IMR-90 (cell line): Measurements from ENCODE around the gene COL12A1. TPM values are rescaled to one million over a fixed set of nuclear protein-coding genes. Genes with fewer than 3 reads are reported as not detected.

ENCODE experiments used
- ATAC-seq: fragments of 200-7000 bp; cut with Tn5 transposase; 2 replicates; pipeline ENCODE4 v1.9.1; 2020; ENCODE audit warnings: low read depth, mild to moderate bottlenecking, moderate library complexity
- BruUV-seq: library from RNA; stranded (reverse); fragments of 400-500 nt; replicated peaks from 2 replicates; lab custom pipeline; 2021; lab: Mats Ljungman, UMichigan
- CTCF ChIA-PET: fragments of 300-600 bp; formaldehyde crosslinking; extraction: SDS; loops from one replicate; lab custom pipeline; 2021; ENCODE audit warnings: antibody characterized with exemption; lab: Yijun Ruan, JAX
- POLR2A ChIA-PET: fragments of 300-600 bp; sonication (Branson Sonifier 250); formaldehyde crosslinking; loops from one replicate; lab custom pipeline; 2022; ENCODE audit warnings: antibody characterized with exemption; ENCODE audit not compliant: unreplicated experiment; lab: Charles Lee
- DNase-seq: peaks from one replicate; pipeline ENCODE4 v3.0.0; 2013
- H2AFZ ChIP-seq: replicated peaks from 2 replicates; pipeline ENCODE3; 2013; ENCODE audit warnings: low read length, mild to moderate bottlenecking; ENCODE audit not compliant: poor library complexity
- H2AK5ac ChIP-seq: 2 replicates; pipeline ENCODE4 v1.6.1; 2013; ENCODE audit warnings: low read depth, low read length, inconsistent platforms
- H2AK9ac ChIP-seq: replicated peaks from 2 replicates; pipeline ENCODE3; 2013; ENCODE audit warnings: mild to moderate bottlenecking, low read depth, low read length, moderate library complexity; ENCODE audit not compliant: poor library complexity
- H2BK120ac ChIP-seq: 2 replicates; pipeline ENCODE4 v1.6.1; 2013; ENCODE audit warnings: low read depth, low read length, inconsistent platforms
- H2BK15ac ChIP-seq: 3 replicates; pipeline ENCODE4 v1.6.1; 2013; ENCODE audit warnings: low read depth, low read length, inconsistent platforms
- H2BK20ac ChIP-seq: 2 replicates; pipeline ENCODE4 v1.6.1; 2013; ENCODE audit warnings: low read depth, mild to moderate bottlenecking, inconsistent platforms, low read length, moderate library complexity
- H2BK5ac ChIP-seq: 2 replicates; pipeline ENCODE4 v1.6.1; 2013; ENCODE audit warnings: mild to moderate bottlenecking, low read depth, low read length, inconsistent platforms; ENCODE audit not compliant: poor library complexity, severe bottlenecking
- H3K14ac ChIP-seq: replicated peaks from 2 replicates; pipeline ENCODE4 v1.6.1; 2013; ENCODE audit warnings: low read depth, low read length, inconsistent platforms
- H3K18ac ChIP-seq: 2 replicates; pipeline ENCODE4 v1.6.1; 2013; ENCODE audit warnings: low read depth, low read length, control low read depth
- H3K23ac ChIP-seq: 2 replicates; pipeline ENCODE4 v1.6.1; 2013; ENCODE audit warnings: low read depth, low read length, inconsistent platforms
- H3K27ac ChIP-seq: 2 replicates; pipeline ENCODE4 v1.5.1; 2013; ENCODE audit warnings: mild to moderate bottlenecking, control low read depth, low read length; ENCODE audit not compliant: insufficient read depth
- H3K27me3 ChIP-seq: 2 replicates; pipeline ENCODE4 v1.6.1; 2013; ENCODE audit warnings: low read length; ENCODE audit not compliant: control insufficient read depth, insufficient read depth
- H3K36me3 ChIP-seq: 2 replicates; pipeline ENCODE4 v1.6.1; 2013; ENCODE audit warnings: low read length, mixed read lengths; ENCODE audit not compliant: control insufficient read depth, insufficient read depth
- H3K4ac ChIP-seq: 2 replicates; pipeline ENCODE4 v1.6.1; 2013; ENCODE audit warnings: low read depth, low read length, inconsistent platforms
- H3K4me1 ChIP-seq: 2 replicates; pipeline ENCODE4 v1.6.1; 2013; ENCODE audit warnings: low read length, mixed read lengths; ENCODE audit not compliant: control insufficient read depth, insufficient read depth
- H3K4me2 ChIP-seq: 2 replicates; pipeline ENCODE4 v1.6.1; 2013; ENCODE audit warnings: low read depth, mild to moderate bottlenecking, control low read depth, low read length, moderate library complexity
- H3K4me3 ChIP-seq: 2 replicates; pipeline ENCODE4 v1.5.1; 2013; ENCODE audit warnings: low read depth, mild to moderate bottlenecking, control low read depth, low read length, moderate library complexity; ENCODE audit not compliant: insufficient read depth
- H3K56ac ChIP-seq: 2 replicates; pipeline ENCODE4 v1.6.1; 2013; ENCODE audit warnings: low read length, inconsistent platforms; ENCODE audit not compliant: insufficient read depth; ENCODE audit errors: extremely low read depth
- H3K79me1 ChIP-seq, 2 experiments: 2 replicates each; pipeline ENCODE4 v1.6.1; 2013; ENCODE audit warnings: low read length in 2 of 2, inconsistent platforms in 1 of 2, low read depth in 1 of 2
- H3K9ac ChIP-seq: 2 replicates; pipeline ENCODE4 v1.6.1; 2013; ENCODE audit warnings: low read depth, low read length, control low read depth
- H3K9me1 ChIP-seq: 2 replicates; pipeline ENCODE4 v1.6.1; 2013; ENCODE audit warnings: low read length, inconsistent platforms; ENCODE audit not compliant: insufficient read depth
- H3K9me3 ChIP-seq: 2 replicates; pipeline ENCODE4 v1.6.1; 2013; ENCODE audit warnings: low read length; ENCODE audit not compliant: control insufficient read depth, insufficient read depth
- H4K20me1 ChIP-seq: 2 replicates; pipeline ENCODE4 v1.6.1; 2013; ENCODE audit warnings: low read length, inconsistent platforms; ENCODE audit not compliant: insufficient read depth
- H4K5ac ChIP-seq: 2 replicates; pipeline ENCODE4 v1.6.1; 2013; ENCODE audit warnings: mild to moderate bottlenecking, low read depth, low read length, control low read depth
- H4K8ac ChIP-seq, 2 experiments: 2 replicates each; pipeline ENCODE4 v1.6.1; 2013; ENCODE audit warnings: low read depth in 2 of 2, low read length in 2 of 2, control low read depth in 1 of 2, inconsistent platforms in 1 of 2
- H4K91ac ChIP-seq: 2 replicates; pipeline ENCODE4 v1.6.1; 2013; ENCODE audit warnings: low read depth, low read length, inconsistent platforms; ENCODE audit not compliant: insufficient read depth
- BHLHE40 ChIP-seq: fragments of 150-350 bp; IDR thresholded peaks from 2 replicates; pipeline ENCODE4 v1.6.1; 2016; ENCODE audit warnings: mild to moderate bottlenecking, low read depth, low read length
- CEBPB ChIP-seq: IDR thresholded peaks from 2 replicates; pipeline ENCODE4 v1.6.1; 2012; ENCODE audit warnings: low read depth, low read length, improper control_type of control experiment
- CHD1 ChIP-seq: IDR thresholded peaks from 2 replicates; pipeline ENCODE4 v1.6.1; 2012; ENCODE audit warnings: low read depth, low read length, improper control_type of control experiment
- ELK1 ChIP-seq: fragments of 150-350 bp; IDR thresholded peaks from 2 replicates; pipeline ENCODE4 v1.6.1; 2016; ENCODE audit warnings: low read depth, mild to moderate bottlenecking, low read length, moderate library complexity, borderline replicate concordance
- FOS ChIP-seq: fragments of 150-350 bp; IDR thresholded peaks from 2 replicates; pipeline ENCODE4 v1.6.1; 2016; ENCODE audit warnings: low read depth, low read length
- MAZ ChIP-seq: IDR thresholded peaks from 2 replicates; pipeline ENCODE4 v1.6.1; 2012; ENCODE audit warnings: low read depth, mild to moderate bottlenecking, low read length, improper control_type of control experiment, moderate library complexity, borderline replicate concordance
- MXI1 ChIP-seq: IDR thresholded peaks from 2 replicates; pipeline ENCODE4 v1.6.1; 2012; ENCODE audit warnings: low read depth, mild to moderate bottlenecking, low read length, moderate library complexity, borderline replicate concordance
- POLR2A ChIP-seq: IDR thresholded peaks from 2 replicates; pipeline ENCODE4 v1.6.1; 2012; ENCODE audit warnings: mild to moderate bottlenecking, low read depth, low read length
- RFX5 ChIP-seq: IDR thresholded peaks from 2 replicates; pipeline ENCODE4 v1.8.0; 2012; ENCODE audit warnings: low read depth, mild to moderate bottlenecking, low read length, moderate library complexity
- SMC3 ChIP-seq: fragments of 150-350 bp; IDR thresholded peaks from 2 replicates; pipeline ENCODE4 v1.6.1; 2016; ENCODE audit warnings: low read depth, mild to moderate bottlenecking, antibody characterized with exemption, low read length, moderate library complexity
- WGBS, 2 experiments: methylation state at CpG; one replicate each; pipeline versions ENCODE4 v1.1.5 to v1.1.7; 2013; ENCODE audit warnings: missing lambda C conversion rate in 2 of 2; ENCODE audit not compliant: insufficient read length in 1 of 2; ENCODE audit errors: extremely low coverage in 2 of 2; 5-methylcytosine and 5-hydroxymethylcytosine counted together
- dilution Hi-C: fragments of 300-500 bp; cut with HindIII; formaldehyde crosslinking; loops from one replicate; pipeline ENCODE4 v1.14.3; 2018; ENCODE audit warnings: low sequenced_read_pairs; ENCODE audit not compliant: unreplicated experiment
- in situ Hi-C: fragments of 300-500 bp; cut with MboI; formaldehyde crosslinking; loops from 3 replicates; pipeline ENCODE4 v1.14.3; 2019; ENCODE audit warnings: low sequenced_read_pairs, inconsistent platforms, mixed read lengths
- intact Hi-C: fragments of 100-400 bp; cut with micrococcal nuclease; formaldehyde crosslinking; loops from 2 replicates; pipeline ENCODE4 v1.10.0; 2022
- polyA plus RNA-seq, 3 experiments: library from polyadenylated mRNA; depleted of rRNA; stranded (reverse); fragments of >200 nt; gene quantifications; 2 replicates each; pipeline ENCODE4 v1.2.3, GENCODE V29; 2012; ENCODE audit warnings: low replicate concordance in 1 of 3
- total RNA-seq: library from RNA; depleted of rRNA; stranded (reverse); fragments of >200 nt; gene quantifications from 2 replicates; pipeline ENCODE4 v1.2.3, GENCODE V29; 2012

COL12A1 gene
- total and polyA plus RNA-seq, 2 of the 4 experiments (the other 2 are of a cell fraction): 350 to 452 TPM

- Histone ChIP-seq H3K36me3 (peaks cover 7% of the 10 kb centered on the region), H3K27ac (peak overlapping the region; percentile 91), H3K23ac (peak overlapping the region; percentile 97), H2BK20ac (peak overlapping the region; percentile 18), H2AK5ac (peak overlapping the region; percentile 91), H3K4me1 (peaks cover 24% of the 10 kb centered on the region), H2BK15ac (peak overlapping the region; percentile 56), H3K27me3 (no peaks in the 10 kb centered on the region), H3K9me1 (peaks cover 2% of the 10 kb centered on the region; the same call in 1 of the 2 replicates), H4K91ac (peak overlapping the region; percentile 98), H4K20me1 (peaks cover 40% of the 10 kb centered on the region), H3K4ac (peak overlapping the region; percentile 84), H3K4me2 (peak overlapping the region; percentile 71), H3K9ac (peak overlapping the region; percentile 96), H4K8ac (peak overlapping the region; percentile 74 to 92), H3K18ac (peak overlapping the region; percentile 95), H3K4me3 (peak overlapping the region; percentile 75), H3K14ac (peak overlapping the region; percentile 81), H3K79me1 (peaks cover 0 to 26% of the 10 kb centered on the region in 2 experiments; a peak in 2 of 4 replicates), H2AK9ac (peak overlapping the region; percentile 97), H2AFZ (peak overlapping the region; percentile 87), H4K5ac (peak overlapping the region; percentile 82), H3K9me3 (no peaks in the 10 kb centered on the region), H3K56ac (peak overlapping the region; percentile 88), H2BK5ac (peak overlapping the region; percentile 88), H2BK120ac (peak overlapping the region; percentile 93)
- ChIA-PET CTCF (interaction anchor here (1.0 to 2.6 kb wide), 3 partner anchors 796 to 1236 kb away, joined by 3 to 9 read pairs (median 4); no protein-coding TSS in a partner anchor), POLR2A (interaction anchor here (0.6 to 1.4 kb wide), 5 partner anchors 46 to 1101 kb away, joined by 3 to 6 read pairs (median 3); no protein-coding TSS in a partner anchor)
- 3% methylated on average over 20 of the region's 47 CpGs; no CpG with 5 or more reads in 1 of the 2 experiments for WGBS, 2 experiments
- in situ Hi-C loops (loop anchor here (10.0 kb wide), 1 partner anchor 790 kb away; no protein-coding TSS in a partner anchor), intact Hi-C loops (loop anchor here (1.0 to 10.0 kb wide), 8 partner anchors 110 to 1403 kb away; no protein-coding TSS in a partner anchor), dilution Hi-C loops (no loop called here)
- TF ChIP-seq BHLHE40: peak; percentile 89
- TF ChIP-seq SMC3: no peak
- TF ChIP-seq CEBPB: no peak
- peak; percentile 90; the same call in 1 of the 2 replicates for TF ChIP-seq CHD1
- no peak for TF ChIP-seq RFX5
- TF ChIP-seq POLR2A: peak; percentile 67
- no peak; the same call in 1 of the 2 replicates for TF ChIP-seq FOS
- no peak for TF ChIP-seq ELK1
- peak; percentile 31; the same call in 1 of the 2 replicates for TF ChIP-seq MXI1
- peak; percentile 61; the same call in 1 of the 2 replicates for TF ChIP-seq MAZ
- DNase-seq (peak; percentile 82), ATAC-seq (peak; percentile 5)
- no TSS peak for BruUV-seq
Observed at GRCh38 chr6:75204959-75205775, 686 bp downstream of the COL12A1 start.
